OCI-LY3 (cell line): ENCODE data around the gene GPER1.
A peak's percentile ranks its signal among the peaks of the same experiment; 100 is the strongest.

Experiments
- H2AFZ ChIP-seq: fragments of 200-600, 300-600 bp; shearing (Covaris generic); 2 replicates; pipeline ENCODE4 v1.6.0; 2014; ENCODE audit warnings: antibody characterized with exemption, low read depth, low read length
- H3K27ac ChIP-seq: fragments of 200-600, 300-600 bp; sonication (generic); 2 replicates; pipeline ENCODE4 v1.5.1; 2014; ENCODE audit warnings: mild to moderate bottlenecking, low read length, moderate library complexity, mixed read lengths
- H3K27me3 ChIP-seq: fragments of 200-600, 300-600 bp; sonication (generic); 2 replicates; pipeline ENCODE4 v1.6.1; 2014; ENCODE audit warnings: low read depth, low read length, mixed read lengths
- H3K36me3 ChIP-seq: fragments of 200-600, 300-600 bp; sonication (generic); replicated peaks from 2 replicates; pipeline ENCODE3; 2014; ENCODE audit warnings: low read depth, low read length, mixed read lengths
- H3K4me1 ChIP-seq: fragments of 300-600, 200-600 bp; sonication (generic); 2 replicates; pipeline ENCODE4 v1.6.1; 2014; ENCODE audit warnings: low read length, mixed read lengths
- H3K4me2 ChIP-seq: fragments of 200-600, 300-600 bp; sonication (generic); 2 replicates; pipeline ENCODE4 v1.6.1; 2014; ENCODE audit warnings: low read length, mixed read lengths
- H3K4me3 ChIP-seq: fragments of 300-600, 200-600 bp; sonication (generic); 2 replicates; pipeline ENCODE4 v1.5.1; 2014; ENCODE audit warnings: antibody characterized with exemption, mild to moderate bottlenecking, low read length, moderate library complexity
- H3K79me2 ChIP-seq: fragments of 300-600, 200-600 bp; shearing (Covaris generic); 2 replicates; pipeline ENCODE4 v1.6.1; 2014; ENCODE audit warnings: mild to moderate bottlenecking, low read length, mixed read lengths
- H3K9ac ChIP-seq: fragments of 300-600, 200-600 bp; shearing (Covaris generic); 2 replicates; pipeline ENCODE4 v1.6.0; 2014; ENCODE audit warnings: mild to moderate bottlenecking, low read length, moderate library complexity
- H3K9me3 ChIP-seq: fragments of 200-600, 300-600 bp; shearing (Covaris generic); 2 replicates; pipeline ENCODE4 v1.6.1; 2014; ENCODE audit warnings: low read length, mixed read lengths; ENCODE audit not compliant: insufficient read depth
- H4K20me1 ChIP-seq: fragments of 200-600, 300-600 bp; sonication (generic); 2 replicates; pipeline ENCODE4 v1.6.1; 2016; ENCODE audit warnings: low read length, mixed read lengths; ENCODE audit not compliant: insufficient read depth
- CTCF ChIP-seq: fragments of 200-600, 300-600 bp; sonication (generic); IDR thresholded peaks from 2 replicates; pipeline ENCODE4 v1.5.1; 2014; ENCODE audit warnings: antibody characterized with exemption, low read length, low read depth
- EZH2phosphoT487 ChIP-seq: fragments of 200-600 bp; shearing (Covaris generic); IDR thresholded peaks from 2 replicates; pipeline ENCODE4 v1.6.1; 2018; ENCODE audit warnings: antibody characterized with exemption, mixed run types, low read depth

GPER1 gene

GRCh38 chr7:1130021-1130990, 42.4 kb downstream of the GPER1 start:
- H3K4me3 ChIP-seq = no peak overlapping the region
- no peaks in the 10 kb centered on the region for H3K4me1 ChIP-seq
- H3K9me3 ChIP-seq = no peaks in the 10 kb centered on the region

GRCh38 chr7:1131471-1132265, 43.8 kb downstream of the GPER1 start:
- H3K79me2 ChIP-seq = peaks cover 1% of the 10 kb centered on the region

More at GRCh38 chr7:1130021-1130990, 42.4 kb downstream of the GPER1 start:
- H3K9ac ChIP-seq = no peak overlapping the region
- no peak overlapping the region for H3K27ac ChIP-seq
- TF ChIP-seq CTCF (no peak), EZH2phosphoT487 (no peak)
- no peak overlapping the region for H3K4me2 ChIP-seq
- H2AFZ ChIP-seq = no peak overlapping the region
- peaks cover 3% of the 10 kb centered on the region for H3K36me3 ChIP-seq
- no peaks in the 10 kb centered on the region for H4K20me1 ChIP-seq
- no peaks in the 10 kb centered on the region; the same call in none of the 2 replicates for H3K79me2 ChIP-seq
- no peaks in the 10 kb centered on the region for H3K27me3 ChIP-seq

GRCh38 chr7:1134951-1135350, 47.0 kb downstream of the GPER1 start:
- Histone ChIP-seq H3K79me2 (peaks cover 13% of the 10 kb centered on the region), H4K20me1 (no peaks in the 10 kb centered on the region), H3K9ac (no peak overlapping the region), H3K4me3 (no peak overlapping the region), H3K36me3 (peaks cover 3% of the 10 kb centered on the region), H3K27ac (no peak overlapping the region), H3K4me2 (no peak overlapping the region), H3K9me3 (no peaks in the 10 kb centered on the region), H3K4me1 (peaks cover 17% of the 10 kb centered on the region), H3K27me3 (no peaks in the 10 kb centered on the region), H2AFZ (no peak overlapping the region)
- no peak for TF ChIP-seq EZH2phosphoT487
- no peak for TF ChIP-seq CTCF

More at GRCh38 chr7:1131471-1132265, 43.8 kb downstream of the GPER1 start:
- H4K20me1 ChIP-seq = no peaks in the 10 kb centered on the region
- peaks cover 1% of the 10 kb centered on the region; the same call in 1 of the 2 replicates for H3K4me1 ChIP-seq
- H2AFZ ChIP-seq = no peak overlapping the region
- H3K27ac ChIP-seq = no peak overlapping the region
- no peak overlapping the region for H3K4me3 ChIP-seq
- H3K4me2 ChIP-seq = no peak overlapping the region
- TF ChIP-seq CTCF (no peak), EZH2phosphoT487 (no peak)
- H3K9me3 ChIP-seq = no peaks in the 10 kb centered on the region
- peaks cover 3% of the 10 kb centered on the region for H3K36me3 ChIP-seq
- H3K27me3 ChIP-seq = no peaks in the 10 kb centered on the region
- H3K9ac ChIP-seq = no peak overlapping the region

GRCh38 chr7:1136841-1137516, 49.1 kb downstream of the GPER1 start:
- H3K27ac ChIP-seq = no peak overlapping the region
- H3K9me3 ChIP-seq = no peaks in the 10 kb centered on the region
- H3K4me1 ChIP-seq = peaks cover 33% of the 10 kb centered on the region
- TF ChIP-seq EZH2phosphoT487 (no peak), CTCF (no peak)
- peak overlapping the region; percentile 53 for H3K9ac ChIP-seq
- H2AFZ ChIP-seq = no peak overlapping the region
- H3K4me2 ChIP-seq = peak overlapping the region; percentile 80
- H3K79me2 ChIP-seq = peaks cover 13% of the 10 kb centered on the region
- peak overlapping the region; percentile 96 for H3K4me3 ChIP-seq
- H3K27me3 ChIP-seq = no peaks in the 10 kb centered on the region
- peaks cover 3% of the 10 kb centered on the region for H3K36me3 ChIP-seq
- H4K20me1 ChIP-seq = no peaks in the 10 kb centered on the region
